BLaER1 treated with 17β-estradiol and CSF1 and Interleukin-3, amounts not matched to agents 10 nM and 100 nM (cell line): ENCODE results near the gene MVP.
A peak's percentile ranks its signal among the peaks of the same experiment; 100 is the strongest.
"Not testable (repeated sequence)": the region's sequence is repeated elsewhere in the genome, so short reads cannot be mapped to it uniquely, and the experiment has no call there.

Source experiments
- H3K27ac ChIP-seq, 11 experiments: shearing (Covaris generic); formaldehyde crosslinking; 2 replicates each; pipeline ENCODE4 v1.8.1; 2022
- H3K27me3 ChIP-seq, 11 experiments: shearing (Covaris generic); formaldehyde crosslinking; 2 replicates each; pipeline ENCODE4 v1.8.1; 2022
- H3K36me3 ChIP-seq, 11 experiments: shearing (Covaris generic); formaldehyde crosslinking; 2 replicates each; pipeline ENCODE4 v1.8.1; 2022
- H3K4me1 ChIP-seq, 10 experiments: shearing (Covaris generic); formaldehyde crosslinking; 2 replicates each; pipeline ENCODE4 v1.8.1; 2022
- H3K4me2 ChIP-seq, 11 experiments: shearing (Covaris generic); formaldehyde crosslinking; 2 replicates each; pipeline ENCODE4 v1.8.1; 2022
- H3K4me3 ChIP-seq, 10 experiments: shearing (Covaris generic); formaldehyde crosslinking; 2 replicates each; pipeline ENCODE4 v1.8.1; 2022
- H3K9ac ChIP-seq, 11 experiments: shearing (Covaris generic); formaldehyde crosslinking; 2 replicates each; pipeline ENCODE4 v1.8.1; 2022
- H3K9me3 ChIP-seq, 11 experiments: shearing (Covaris generic); formaldehyde crosslinking; replicated peaks in 1 of 11; 2 replicates each; pipeline ENCODE4 v1.8.1; 2022
- H4K20me1 ChIP-seq, 11 experiments: shearing (Covaris generic); formaldehyde crosslinking; 2 replicates each; pipeline ENCODE4 v1.8.1; 2022
- Cebpa-rat ChIP-seq, 11 experiments: shearing (Covaris generic); IDR thresholded peaks; 2 replicates each; pipeline ENCODE4 v1.8.1; 2022

The MVP gene

DNA sequence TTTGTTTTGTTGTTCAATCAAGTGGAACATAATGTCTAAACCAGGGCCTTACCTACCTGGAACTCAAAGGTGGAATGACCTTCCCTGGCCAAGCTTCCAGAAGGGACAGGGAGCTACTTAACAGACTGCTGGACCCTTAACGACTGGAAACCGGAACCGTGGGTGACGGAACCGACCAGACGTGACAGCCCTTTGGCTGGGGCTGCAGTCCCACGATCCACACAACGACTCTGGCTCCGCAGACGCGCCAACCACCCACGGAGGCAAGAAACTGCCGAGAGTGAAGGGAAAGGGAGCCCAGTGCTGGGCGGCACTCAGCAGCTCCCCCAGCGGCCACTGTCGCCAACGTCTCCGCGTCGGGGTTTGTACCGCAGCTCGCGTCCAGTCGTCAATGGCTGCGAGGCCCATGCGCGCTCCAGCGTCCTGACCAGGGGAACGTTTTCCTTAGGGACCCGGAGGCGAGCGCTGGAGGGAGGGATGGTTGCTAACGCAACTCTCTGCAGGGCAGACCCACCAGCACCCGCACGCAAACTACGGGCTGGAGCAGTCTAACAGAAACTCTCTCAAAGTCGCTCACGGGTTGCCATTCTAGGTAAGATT is 35.3 kb upstream of the MVP start:
- Histone ChIP-seq H3K27me3 (no peaks in the 10 kb centered on the region), H3K36me3 (no peaks in the 10 kb centered on the region), H3K9ac (no peak overlapping the region), H4K20me1 (no peaks in the 10 kb centered on the region), H3K4me3 (no peak overlapping the region), H3K9me3 (no peaks in the 10 kb centered on the region; a peak in 1 of 22 replicates), H3K4me1 (peaks cover 6 to 20% (median 8%) of the 10 kb centered on the region in 10 experiments), H3K4me2 (no peak overlapping the region), H3K27ac (no peak overlapping the region)
- TF ChIP-seq Cebpa-rat (IDR thresholded peaks at IDR 0.05) = no peak

DNA sequence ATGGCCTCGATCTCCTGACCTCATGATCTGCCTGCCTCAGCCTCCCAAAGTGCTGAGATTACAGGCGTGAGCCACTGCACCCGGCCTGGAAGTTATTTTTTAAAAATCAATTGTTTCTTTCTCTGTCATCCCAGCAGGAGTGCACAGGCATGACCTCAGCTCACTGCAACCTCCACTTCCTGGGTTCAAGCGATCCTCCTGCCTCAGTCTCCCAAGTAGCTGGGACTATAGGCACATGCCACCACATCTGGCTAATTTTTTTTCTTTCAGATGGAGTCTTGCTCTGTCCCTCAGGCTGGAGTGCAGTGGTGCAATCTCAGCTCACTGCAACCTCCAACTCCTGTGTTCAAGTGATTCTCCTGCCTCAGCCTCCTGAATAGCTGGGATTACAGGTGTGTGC is 33.1 kb upstream of the MVP start:
- not testable (repeated sequence) for H3K36me3 ChIP-seq, H3K27me3 ChIP-seq, H3K4me3 ChIP-seq, H3K4me2 ChIP-seq, H3K9me3 ChIP-seq, H3K9ac ChIP-seq, H4K20me1 ChIP-seq, H3K27ac ChIP-seq
- peaks cover 17 to 23% (median 18%) of the 10 kb centered on the region in 10 experiments for H3K4me1 ChIP-seq

DNA sequence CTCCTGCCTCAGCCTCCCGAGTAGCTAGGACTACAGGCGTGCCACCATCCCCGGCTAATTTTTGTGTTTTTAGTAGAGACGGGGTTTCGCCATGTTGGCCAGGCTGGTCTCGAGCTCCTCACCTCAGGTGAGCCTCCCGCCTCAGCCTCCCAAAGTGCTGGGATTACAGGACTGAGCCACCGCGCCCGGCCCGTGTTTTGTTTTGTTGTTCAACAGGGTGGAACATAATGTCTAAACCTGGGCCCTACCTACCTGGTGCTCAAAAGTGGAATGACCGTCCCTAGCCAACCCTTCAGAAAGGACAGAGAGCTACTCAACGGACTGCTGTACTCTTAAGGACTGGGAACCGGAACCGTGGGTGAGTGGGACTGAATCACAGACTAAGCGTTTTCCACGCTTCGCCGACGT is 30.5 kb upstream of the MVP start:
- Histone ChIP-seq H3K4me3 (peak overlapping the region; percentile 62 to 98 (median 92)), H3K9ac (peak overlapping the region; percentile 77 to 95 (median 82)), H3K9me3 (no peaks in the 10 kb centered on the region; a peak in 1 of 22 replicates), H4K20me1 (peaks cover 0 to 22% (median 6%) of the 10 kb centered on the region in 11 experiments; a peak in 11 of 22 replicates), H3K4me1 (peaks cover 28 to 49% (median 40%) of the 10 kb centered on the region in 10 experiments), H3K27ac (peak overlapping the region; percentile 72 to 93 (median 85)), H3K27me3 (no peaks in the 10 kb centered on the region), H3K4me2 (peak overlapping the region; percentile 86 to 96 (median 95)), H3K36me3 (peaks cover 0 to 28% (median 25%) of the 10 kb centered on the region in 11 experiments; a peak in 13 of 22 replicates)
- no peak for TF ChIP-seq Cebpa-rat (IDR thresholded peaks at IDR 0.05)

DNA sequence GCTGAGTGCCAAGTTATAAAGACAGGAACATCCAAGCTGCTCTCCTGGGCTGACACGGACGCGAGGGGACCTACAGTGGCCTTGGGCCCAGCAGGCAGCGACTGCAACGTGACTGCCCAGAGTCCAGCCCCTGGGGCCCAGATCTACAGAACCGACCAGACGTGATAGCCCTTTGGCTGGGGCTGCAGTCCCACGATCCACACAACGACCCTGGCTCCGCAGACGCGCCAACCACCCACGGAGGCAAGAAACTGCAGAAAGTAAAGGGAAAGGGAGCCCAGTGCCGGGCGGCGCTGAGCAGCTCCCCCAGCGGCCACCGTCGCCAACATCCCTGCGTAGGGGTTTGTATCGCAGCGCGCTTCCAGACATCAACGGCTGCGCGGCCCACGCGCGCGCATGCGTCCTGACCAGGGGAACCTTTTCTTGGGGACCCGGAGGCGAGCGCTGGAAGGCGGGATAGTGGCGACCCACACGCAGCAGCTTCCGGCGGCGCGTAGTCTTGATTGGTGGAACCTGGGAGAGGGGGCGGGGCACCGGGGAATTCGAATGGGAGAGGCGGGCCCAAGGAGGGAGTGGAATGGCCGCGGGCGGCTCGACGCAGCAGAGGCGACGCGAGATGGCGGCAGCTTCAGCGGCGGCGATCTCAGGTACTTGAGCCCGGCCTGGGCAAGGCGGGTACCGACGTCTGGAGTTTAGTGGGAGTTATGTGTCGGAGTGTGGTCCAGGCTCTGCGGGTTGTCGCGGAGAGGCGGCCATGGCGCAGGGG is 29.9 kb upstream of the MVP start, which contains the start of gene KIF22:
Gene KIF22, plus strand, starts transcription at position 569 of the 766 bp plus-strand sequence. Its CDS starts 9 bp downstream, at position 578.
- Histone ChIP-seq H3K4me3 (peak within 1 kb of the TSS; percentile 78 to 99 (median 94)), H3K4me1 (peaks cover 29 to 51% (median 42%) of the 10 kb centered on the region in 10 experiments), H3K27me3 (no peaks in the 10 kb centered on the region), H3K9me3 (no peaks in the 10 kb centered on the region), H3K9ac (peak within 1 kb of the TSS; percentile 80 to 97 (median 94)), H3K4me2 (peak within 1 kb of the TSS; percentile 88 to 96 (median 95)), H3K36me3 (peaks cover 0 to 34% (median 31%) of the 10 kb centered on the region in 11 experiments; a peak in 15 of 22 replicates), H4K20me1 (peaks cover 0 to 28% (median 12%) of the 10 kb centered on the region in 11 experiments; a peak in 11 of 22 replicates), H3K27ac (peak within 1 kb of the TSS; percentile 72 to 96 (median 90))
- no peak for TF ChIP-seq Cebpa-rat (IDR thresholded peaks at IDR 0.05)

DNA sequence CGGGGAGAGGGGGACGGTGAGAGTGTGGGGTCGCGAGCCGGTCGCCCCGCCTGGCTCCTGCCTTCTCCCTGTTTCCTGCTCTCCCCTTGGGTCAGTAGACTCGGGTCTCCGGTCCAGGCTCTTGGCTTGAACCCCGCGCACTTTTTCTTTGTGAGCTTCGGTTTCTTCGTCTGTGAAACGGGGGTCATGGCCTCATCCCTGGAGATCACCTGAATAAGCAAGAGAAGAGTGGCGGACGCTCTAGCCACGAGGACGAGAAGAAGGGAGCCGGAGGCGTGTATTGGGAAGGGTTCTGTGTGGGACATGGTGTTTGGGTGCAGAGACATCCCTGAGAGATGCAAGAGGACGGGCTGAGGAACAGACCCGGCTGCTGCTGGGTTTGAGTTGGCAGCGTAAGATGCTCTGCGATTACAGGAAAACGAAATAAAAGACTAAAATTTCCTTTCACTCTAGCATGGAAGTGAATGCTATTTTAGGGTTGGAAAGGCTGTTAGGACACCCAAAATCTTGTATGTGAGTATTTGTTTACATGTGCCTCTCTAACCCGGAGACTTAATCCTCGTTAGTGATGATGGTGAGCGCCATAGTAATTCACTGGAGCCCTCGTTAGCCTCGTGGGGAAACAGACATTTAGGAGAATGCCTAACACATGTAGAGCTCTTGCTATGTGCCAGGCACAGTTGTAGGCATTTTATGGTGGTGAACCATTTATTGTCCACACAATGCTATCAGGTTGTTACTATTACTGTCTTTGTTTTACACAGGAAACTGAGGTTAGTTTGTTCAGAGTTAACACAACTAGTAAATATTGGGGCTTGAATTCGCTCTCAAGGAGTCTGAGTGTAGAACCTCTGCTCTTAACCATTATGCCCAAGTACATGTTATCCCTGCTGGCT is 29.1 kb upstream of the MVP start:
- H3K4me1 ChIP-seq = peaks cover 29 to 51% (median 42%) of the 10 kb centered on the region in 10 experiments

DNA sequence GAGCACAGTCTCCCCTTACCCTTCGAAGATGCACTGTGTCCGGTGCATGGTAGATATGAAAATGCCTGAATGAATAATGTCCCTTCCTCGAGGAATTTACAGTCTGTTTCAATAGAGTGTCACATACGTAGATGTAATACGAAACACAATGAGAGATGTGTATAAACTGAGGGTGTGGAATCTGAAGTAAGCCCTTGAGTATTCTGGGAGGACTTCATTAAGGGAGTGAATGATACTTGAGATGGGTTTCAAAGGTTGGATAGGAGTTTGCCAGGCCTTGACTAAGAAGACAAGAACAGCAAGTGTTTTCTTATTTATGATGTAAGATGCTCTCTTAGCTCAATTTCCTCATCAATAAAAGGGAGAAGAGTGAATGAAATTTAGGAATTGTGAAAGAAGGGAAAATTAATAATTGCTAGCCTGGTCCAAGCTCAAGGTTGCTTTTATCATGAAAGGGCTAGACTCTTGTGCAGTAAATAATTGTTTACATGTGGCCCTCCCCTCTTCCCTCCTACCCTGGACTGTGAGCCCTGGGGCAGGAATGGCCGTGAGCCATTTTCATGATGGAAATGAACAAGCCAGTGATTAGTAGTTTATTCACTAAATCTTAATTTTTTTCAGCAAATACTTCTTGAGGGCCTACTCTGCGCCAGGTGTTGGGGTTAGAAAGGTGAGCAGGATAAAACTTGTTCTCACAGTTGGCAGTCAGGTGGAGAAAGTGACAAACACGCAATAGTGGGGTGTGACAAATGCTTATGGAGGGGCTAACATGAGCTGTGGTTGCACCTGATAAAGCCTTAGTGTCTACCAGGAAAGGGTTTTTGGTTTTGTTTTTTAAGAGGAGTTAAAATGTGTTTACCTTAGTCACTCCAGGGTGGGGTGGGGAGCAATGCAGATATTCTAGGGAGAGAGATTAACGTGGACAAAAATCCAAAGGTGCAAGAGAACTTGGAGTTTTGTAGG is 28.1 kb upstream of the MVP start:
- peaks cover 0 to 44% (median 22%) of the 10 kb centered on the region in 11 experiments; a peak in 11 of 22 replicates for H4K20me1 ChIP-seq
- peak overlapping the region; percentile 78 to 99 (median 94) for H3K4me3 ChIP-seq
- no peaks in the 10 kb centered on the region for H3K9me3 ChIP-seq
- TF ChIP-seq Cebpa-rat (IDR thresholded peaks at IDR 0.05) = no peak
- peak overlapping the region; percentile 74 to 95 (median 89) for H3K4me2 ChIP-seq
- peaks cover 6 to 51% (median 47%) of the 10 kb centered on the region in 11 experiments for H3K36me3 ChIP-seq
- peaks cover 29 to 51% (median 42%) of the 10 kb centered on the region in 10 experiments for H3K4me1 ChIP-seq
- peak overlapping the region in 9 of 11 experiments; percentile 84 to 96 (median 91); a peak in 13 of 22 replicates for H3K27ac ChIP-seq
- H3K9ac ChIP-seq = peak overlapping the region; percentile 77 to 97 (median 94); a peak in 21 of 22 replicates
- no peaks in the 10 kb centered on the region for H3K27me3 ChIP-seq

More for the DNA sequence above, 29.1 kb upstream of the MVP start:
- no peaks in the 10 kb centered on the region for H3K27me3 ChIP-seq
- H4K20me1 ChIP-seq = peaks cover 0 to 35% (median 14%) of the 10 kb centered on the region in 11 experiments; a peak in 11 of 22 replicates
- H3K4me2 ChIP-seq = peak overlapping the region; percentile 74 to 95 (median 89)
- H3K27ac ChIP-seq = peak overlapping the region in 10 of 11 experiments; percentile 69 to 96 (median 90); a peak in 21 of 22 replicates
- H3K9ac ChIP-seq = peak overlapping the region; percentile 77 to 97 (median 94)
- peak overlapping the region; percentile 78 to 99 (median 94) for H3K4me3 ChIP-seq
- peaks cover 0 to 42% (median 38%) of the 10 kb centered on the region in 11 experiments; a peak in 17 of 22 replicates for H3K36me3 ChIP-seq
- no peaks in the 10 kb centered on the region for H3K9me3 ChIP-seq
- no peak for TF ChIP-seq Cebpa-rat (IDR thresholded peaks at IDR 0.05)

DNA sequence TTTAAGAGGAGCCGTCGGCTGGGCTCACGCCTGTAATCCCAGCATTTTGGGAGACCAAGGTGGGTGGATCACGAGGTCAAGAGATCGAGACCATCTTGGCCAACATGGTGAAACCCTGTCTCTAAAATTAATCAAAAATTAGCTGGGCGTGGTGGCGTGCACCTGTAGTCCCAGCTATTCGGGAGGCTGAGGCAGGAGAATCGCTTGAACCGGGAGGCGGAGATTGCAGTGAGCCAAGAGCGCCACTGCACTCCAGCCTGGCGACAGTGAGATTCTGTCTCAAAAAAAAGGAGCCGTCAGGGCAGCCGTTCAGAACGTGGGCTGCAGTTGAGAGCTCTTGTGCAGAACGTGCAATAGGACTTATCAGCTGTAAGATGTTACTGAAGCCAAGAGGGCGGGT is 27.1 kb upstream of the MVP start:
- Histone ChIP-seq H3K9ac (peak overlapping the region in 2 of 11 experiments; percentile 6 to 39; a peak in 4 of 22 replicates), H3K36me3 (peaks cover 16 to 61% (median 57%) of the 10 kb centered on the region in 11 experiments), H3K4me1 (peaks cover 29 to 51% (median 42%) of the 10 kb centered on the region in 10 experiments), H4K20me1 (peaks cover 0 to 45% (median 22%) of the 10 kb centered on the region in 11 experiments; a peak in 11 of 22 replicates), H3K4me2 (peak overlapping the region in 9 of 11 experiments; percentile 74 to 95 (median 90); a peak in 15 of 22 replicates)
- H3K27ac ChIP-seq, H3K27me3 ChIP-seq, H3K9me3 ChIP-seq, H3K4me3 ChIP-seq: not testable (repeated sequence)
